GM18951 (cell line): Measurements from ENCODE around the gene SLC43A1.
"Not testable (repeated sequence)": the region's sequence is repeated elsewhere in the genome, so short reads cannot be mapped to it uniquely, and the experiment has no call there.

ENCODE experiments used
- POLR2A ChIP-seq: IDR thresholded peaks from 4 replicates; pipeline ENCODE4 v1.6.1; 2011; ENCODE audit warnings: mild to moderate bottlenecking; ENCODE audit not compliant: insufficient read length, insufficient read depth; ENCODE audit errors: extremely low read depth
- in situ Hi-C: fragments of 300-500 bp; cut with MboI; formaldehyde crosslinking; loops from one replicate; pipeline ENCODE4 v1.12.0; 2022; ENCODE audit warnings: low sequenced_read_pairs, mixed read lengths, inconsistent platforms; ENCODE audit not compliant: unreplicated experiment

The SLC43A1 gene

DNA sequence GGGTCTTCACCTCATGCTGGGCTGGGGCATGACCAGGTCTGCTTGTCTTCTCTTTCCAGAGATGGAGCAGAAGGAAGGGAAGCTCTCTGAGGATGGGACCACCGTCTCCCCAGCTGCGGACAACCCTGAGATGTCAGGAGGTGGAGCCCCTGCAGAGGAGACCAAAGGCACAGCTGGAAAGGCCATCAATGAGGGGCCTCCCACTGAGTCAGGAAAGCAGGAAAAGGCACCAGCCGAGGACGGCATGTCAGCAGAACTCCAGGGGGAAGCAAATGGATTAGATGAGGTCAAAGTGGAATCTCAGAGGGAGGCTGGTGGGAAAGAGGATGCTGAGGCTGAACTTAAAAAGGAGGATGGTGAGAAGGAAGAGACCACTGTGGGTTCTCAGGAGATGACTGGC is 27.1 kb upstream of the SLC43A1 start:
- TF ChIP-seq POLR2A, result no peak
- in situ Hi-C loops, result no loop called here

DNA sequence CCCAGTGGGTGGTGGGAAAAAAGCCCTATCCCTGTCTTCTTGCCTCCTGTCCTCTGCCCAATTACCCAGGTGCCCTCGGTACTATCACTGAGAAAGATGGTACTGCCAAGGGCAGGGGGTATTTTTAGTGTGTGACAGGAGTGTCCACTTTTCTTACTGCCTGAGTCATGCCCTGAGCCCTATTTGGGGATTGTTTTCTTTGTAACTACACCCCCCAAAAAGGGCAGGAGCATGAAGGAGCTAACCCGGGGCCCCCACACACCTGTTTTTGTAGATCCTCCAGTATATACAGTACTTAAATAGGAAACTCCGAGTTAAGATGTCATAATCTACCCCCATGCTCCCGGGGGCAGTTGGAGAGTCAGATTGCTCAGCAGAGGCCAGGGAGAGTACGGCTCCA is 25.7 kb upstream of the SLC43A1 start:
- TF ChIP-seq POLR2A, result no peak
- in situ Hi-C loops, result no loop called here

DNA sequence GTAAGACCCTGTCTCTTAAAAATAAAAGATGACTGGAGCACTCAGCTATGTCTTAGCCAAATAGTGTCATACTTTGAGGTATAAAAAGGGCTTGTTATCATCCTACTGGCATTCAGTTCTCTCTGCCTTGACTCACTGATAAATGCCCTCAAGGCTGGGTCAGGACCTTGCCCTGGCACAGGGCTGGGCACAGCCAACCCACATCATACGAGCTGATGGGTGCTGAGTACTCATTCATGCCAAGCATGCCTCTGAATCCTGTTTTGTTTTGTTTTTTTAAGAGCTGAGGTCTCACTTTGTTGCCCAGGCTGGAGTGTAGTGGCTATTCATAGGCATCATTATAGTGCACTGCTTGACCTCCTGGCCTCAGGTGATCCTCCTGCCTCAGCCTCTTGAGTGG is 23.8 kb upstream of the SLC43A1 start:
- no peak for TF ChIP-seq POLR2A
- in situ Hi-C loops, result no loop called here

DNA sequence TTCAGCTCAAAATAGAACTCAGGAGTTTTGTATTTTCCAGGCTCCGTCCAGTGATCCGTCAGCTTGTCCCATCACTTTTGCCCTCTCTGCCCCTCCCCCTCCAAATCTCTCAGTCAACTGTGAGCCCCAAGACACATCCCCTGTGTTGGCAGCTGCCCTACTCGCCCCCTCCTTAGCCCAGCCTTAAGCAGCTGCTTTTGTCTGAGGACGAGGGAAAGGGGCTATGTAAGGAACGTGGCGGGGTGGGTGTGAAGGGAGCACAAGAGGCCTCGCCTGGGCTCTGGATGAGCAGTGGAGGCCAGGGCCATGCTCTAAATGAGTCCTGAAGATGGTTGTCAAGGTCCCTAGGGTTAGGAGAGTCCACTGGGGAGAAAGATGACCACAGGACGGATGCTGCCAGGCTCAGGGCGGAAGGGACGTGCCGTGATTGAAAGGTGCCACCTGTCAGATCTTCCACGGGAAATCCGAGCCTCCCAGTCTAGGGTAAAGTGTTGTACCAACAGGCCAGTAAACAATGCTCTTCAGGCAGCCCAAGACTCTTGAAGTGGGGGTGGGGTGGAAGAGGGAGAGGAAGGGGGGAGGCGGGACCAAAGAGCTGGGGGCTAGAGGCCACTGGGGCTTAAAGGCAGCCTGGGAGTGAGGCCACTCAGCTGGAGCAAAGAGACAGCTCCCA is 21.6 kb upstream of the SLC43A1 start, which contains the start of gene SMTNL1:
TSS of gene SMTNL1 (plus strand) at position 649 of the 673 bp plus-strand sequence. CDS start 5,048 bp downstream, outside the sequence.
- in situ Hi-C loops, result no loop called here
- TF ChIP-seq POLR2A, result no peak

DNA sequence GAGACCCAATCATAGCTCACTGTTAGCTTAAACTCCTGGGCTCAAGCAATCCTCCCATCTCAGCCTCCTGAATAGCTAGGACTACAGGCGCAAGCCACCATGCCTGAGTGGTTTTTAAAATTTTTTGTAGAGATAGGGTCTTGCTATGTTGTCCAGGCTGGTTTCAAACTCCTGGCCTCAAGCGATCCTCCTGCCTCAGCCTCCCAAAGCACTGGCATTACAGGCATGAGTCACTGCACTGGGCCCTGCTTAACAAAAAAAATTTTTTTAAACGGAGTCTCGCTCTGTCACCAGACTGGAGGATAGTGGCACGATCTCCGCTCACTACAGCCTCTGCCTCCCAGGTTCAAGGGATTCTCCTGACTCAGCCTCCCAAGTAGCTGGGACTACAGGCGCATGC is 18.9 kb upstream of the SLC43A1 start:
- in situ Hi-C loops, result not testable (repeated sequence)

DNA sequence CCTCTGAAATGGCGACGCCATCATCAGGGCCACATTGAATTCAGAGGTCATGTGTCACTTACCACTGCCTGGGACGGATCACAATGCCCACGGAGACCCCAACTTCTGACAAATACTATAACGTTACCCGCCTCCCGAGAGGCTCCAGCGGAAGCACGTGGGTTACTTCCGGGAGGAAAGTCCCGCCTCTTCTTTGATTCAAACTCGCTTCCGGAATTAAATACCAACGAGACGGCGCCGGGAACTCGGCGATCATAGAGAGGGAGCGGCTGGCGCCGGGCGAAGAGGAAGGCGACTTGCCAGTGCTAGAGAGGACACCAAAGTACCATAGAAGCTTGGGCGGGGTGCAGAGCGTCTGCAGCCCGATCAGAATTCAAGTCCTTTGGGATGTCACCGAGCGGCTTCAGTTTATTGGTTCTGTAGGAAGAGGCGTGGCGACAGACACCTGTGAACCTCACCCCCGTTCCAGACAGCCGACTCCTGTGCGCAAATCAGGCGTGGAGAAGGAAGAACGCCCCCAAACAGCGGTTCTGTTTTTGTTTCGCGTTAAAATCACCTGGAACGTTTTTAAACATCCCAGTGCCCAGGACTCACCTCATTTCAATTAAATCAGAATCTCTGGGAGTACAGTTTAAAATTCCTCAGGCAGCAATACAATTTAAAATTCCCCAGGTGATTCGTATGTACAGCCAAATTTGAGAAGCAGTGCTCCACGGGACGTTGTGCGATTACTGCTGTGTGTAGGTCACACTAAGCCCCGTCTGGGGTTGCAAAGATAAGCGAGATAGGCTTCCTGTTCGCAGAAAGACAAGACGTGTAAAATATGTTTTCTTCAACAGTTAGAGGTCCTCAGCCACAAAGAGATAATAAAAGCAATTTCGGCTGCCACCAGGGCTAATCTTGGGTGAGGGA is 15.3 kb upstream of the SLC43A1 start, which contains the start of gene TIMM10:
TSS of gene TIMM10 (minus strand) at position 159 of the 912 bp plus-strand sequence. CDS start 565 bp downstream, outside the sequence.
- TF ChIP-seq POLR2A, result peak; percentile 72
- in situ Hi-C loops, result no loop called here

DNA sequence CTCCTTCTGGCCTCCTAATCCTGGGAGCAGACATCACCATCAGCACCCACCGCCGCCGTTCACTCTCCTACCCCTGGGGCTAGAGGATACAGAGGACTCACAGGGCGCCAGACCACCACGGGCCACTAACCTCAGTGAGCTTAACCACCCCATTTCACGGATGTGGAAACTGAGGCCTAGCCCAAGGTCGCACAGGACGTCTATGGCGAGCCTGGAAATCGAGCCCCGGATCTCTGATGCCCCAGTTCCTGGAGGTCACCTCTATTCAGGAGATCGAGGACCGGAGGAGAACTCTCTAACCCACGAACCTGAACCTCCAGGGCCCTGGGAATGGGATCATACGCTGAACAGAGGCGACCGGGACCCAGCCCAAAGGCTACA is 14.7 kb upstream of the SLC43A1 start:
- TF ChIP-seq POLR2A, result no peak
- in situ Hi-C loops, result no loop called here

DNA sequence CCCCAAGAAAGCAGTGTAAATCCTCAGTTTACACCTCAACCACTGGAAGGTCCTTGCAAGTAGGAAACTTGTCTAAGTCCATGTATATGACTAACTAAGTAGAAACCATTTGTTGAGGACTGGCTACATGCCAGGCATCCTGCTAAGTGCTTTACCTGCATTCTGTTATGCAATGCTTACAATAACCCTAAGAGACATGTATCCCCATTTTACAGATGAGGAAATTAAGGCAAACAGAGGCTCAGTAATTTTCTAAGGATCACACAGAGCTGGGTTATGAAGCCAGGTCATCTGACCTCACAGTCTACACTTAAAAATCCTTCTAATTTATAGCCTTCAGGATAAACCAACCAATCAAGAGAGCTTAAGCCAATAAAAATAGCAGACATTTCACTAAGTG is 13.5 kb upstream of the SLC43A1 start:
- in situ Hi-C loops, result loop anchor here (5.0 kb wide), 1 partner anchor 37 kb away; no protein-coding TSS in a partner anchor
- no peak for TF ChIP-seq POLR2A

DNA sequence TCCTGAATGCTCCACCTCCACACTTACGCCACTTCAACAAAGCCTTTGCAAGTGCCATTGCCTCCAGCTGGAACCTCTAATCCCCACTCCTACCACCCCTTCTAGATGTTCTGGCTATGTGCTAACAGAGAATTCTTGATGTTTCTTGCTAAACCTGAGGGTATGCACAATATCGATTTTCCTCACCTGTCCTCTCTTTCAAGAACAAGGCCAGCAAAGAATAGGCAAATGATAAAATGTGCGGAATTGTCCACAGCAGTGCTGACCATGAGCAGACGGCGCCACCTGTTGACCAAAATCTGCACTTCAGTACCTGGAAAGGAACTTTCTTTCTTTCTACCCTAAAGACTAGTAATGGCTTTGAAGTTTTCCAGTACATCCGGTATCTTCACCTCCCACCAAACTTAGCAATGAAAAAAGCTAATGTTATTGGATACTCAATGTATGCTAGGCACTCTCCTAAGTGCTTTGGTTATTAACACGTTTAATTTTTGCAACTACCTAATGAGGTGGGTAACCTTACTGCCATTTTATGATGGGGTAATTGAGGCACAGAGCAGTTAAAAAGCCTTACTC is 11.6 kb upstream of the SLC43A1 start:
- no peak for TF ChIP-seq POLR2A
- in situ Hi-C loops, result loop anchor here (5.0 kb wide), 1 partner anchor 35 kb away; no protein-coding TSS in a partner anchor

DNA sequence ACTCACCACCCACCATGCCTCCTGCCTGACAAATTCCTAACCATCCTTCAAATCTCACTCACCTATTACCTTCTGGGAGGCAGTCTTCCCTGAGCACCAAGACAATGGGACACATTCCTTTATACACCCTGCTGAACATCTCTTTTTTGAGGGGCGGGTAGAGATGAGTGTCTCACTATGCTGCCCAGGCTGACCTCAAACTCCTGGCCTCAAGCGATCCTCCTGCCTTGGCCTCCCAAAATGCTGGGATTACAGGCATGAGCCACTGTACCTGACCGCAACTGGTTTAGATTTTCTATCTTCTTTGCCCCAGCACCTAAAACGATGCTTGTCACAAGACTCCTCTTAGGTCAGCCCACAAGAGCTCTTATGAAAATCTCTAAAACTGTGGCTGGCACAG is 7.9 kb upstream of the SLC43A1 start:
- TF ChIP-seq POLR2A, result no peak
- in situ Hi-C loops, result no loop called here

DNA sequence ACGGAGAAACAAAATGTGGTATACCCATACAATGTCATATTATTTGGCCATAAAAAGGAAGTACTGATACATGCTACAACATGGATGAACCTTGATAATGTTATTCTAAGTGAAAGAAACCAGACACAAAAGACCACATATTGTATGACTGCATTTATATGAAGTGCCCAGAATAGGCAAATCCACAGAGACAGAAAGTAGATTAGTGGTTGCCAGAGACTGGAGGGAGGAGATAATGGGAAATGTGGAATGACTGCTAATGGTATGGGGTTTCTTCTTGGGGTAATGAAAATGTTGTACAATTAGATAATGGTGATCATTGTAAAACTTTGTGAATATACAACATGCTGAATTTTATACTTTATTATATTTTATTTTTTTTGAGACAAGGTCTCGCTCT is 5.6 kb upstream of the SLC43A1 start:
- in situ Hi-C loops, result no loop called here

DNA sequence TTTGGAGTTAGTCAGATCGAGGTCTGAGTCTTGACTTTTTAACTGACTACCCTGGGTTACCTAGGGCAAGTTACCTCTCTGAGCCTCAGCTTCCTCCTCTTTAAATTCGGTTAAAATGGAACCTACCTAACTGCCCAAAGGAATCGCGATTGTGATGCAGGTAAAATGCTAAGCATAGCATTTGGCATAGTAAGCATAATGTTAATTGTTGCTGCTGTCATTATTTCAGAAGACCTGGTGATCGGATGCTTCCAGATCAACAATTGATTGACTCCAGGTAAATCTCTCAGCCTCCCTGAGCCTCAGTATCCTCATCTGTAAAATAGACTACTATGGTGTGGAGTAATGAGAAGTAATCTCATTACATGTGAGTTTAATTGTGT is 550 bp upstream of the SLC43A1 start:
- in situ Hi-C loops, result no loop called here
- no peak for TF ChIP-seq POLR2A

More for the DNA sequence above, 5.6 kb upstream of the SLC43A1 start:
- TF ChIP-seq POLR2A, result no peak

DNA sequence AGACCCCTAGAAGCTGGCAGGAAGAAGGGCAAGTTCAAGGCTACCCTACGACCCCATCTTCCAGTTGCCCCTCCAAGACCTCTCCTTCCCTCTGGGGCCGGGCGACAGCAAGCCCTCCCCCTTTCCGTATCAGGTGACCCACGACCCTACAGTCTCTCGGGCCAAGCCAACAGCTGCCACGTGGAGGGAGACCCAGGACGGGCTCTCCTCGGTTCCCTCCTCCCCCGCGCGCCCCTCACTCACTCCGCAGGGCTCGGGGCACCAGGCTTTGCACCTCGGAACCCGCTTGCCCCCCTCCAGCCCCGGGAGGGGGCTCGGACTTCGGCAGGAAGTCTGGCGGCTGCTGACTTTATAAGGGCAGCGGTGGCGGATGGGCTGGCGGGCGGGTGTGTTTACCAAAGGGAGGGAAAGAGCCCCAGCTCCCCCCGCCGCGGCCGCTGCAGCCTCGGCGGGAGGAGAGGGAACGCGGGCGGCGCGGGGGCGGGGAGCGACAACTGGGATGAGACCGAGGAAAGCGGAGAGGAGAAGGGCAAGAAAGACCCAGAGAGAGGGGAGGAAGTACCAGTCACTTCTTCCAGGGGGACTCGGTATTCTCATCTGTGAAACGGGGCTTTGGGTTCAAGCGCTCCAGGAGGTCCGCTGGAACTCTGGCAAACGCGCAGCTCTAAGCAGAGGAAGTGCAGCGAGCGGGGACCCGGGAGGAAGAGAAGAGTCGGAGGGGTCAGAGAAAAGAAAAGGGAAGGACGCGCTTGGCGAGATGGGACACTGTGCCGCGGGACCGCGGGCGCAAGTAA is 767 bp downstream of the SLC43A1 start:
- peak; percentile 54 for TF ChIP-seq POLR2A
- in situ Hi-C loops, result no loop called here
